ENCODE results near the gene SETX. TPM values are rescaled to one million over a fixed set of nuclear protein-coding genes. Genes with fewer than 3 reads are reported as not detected.

Gene SETX
- total RNA-seq, 4 donors from 2014 or later = 49.7 to 106 (median 63.0) TPM

DNA sequence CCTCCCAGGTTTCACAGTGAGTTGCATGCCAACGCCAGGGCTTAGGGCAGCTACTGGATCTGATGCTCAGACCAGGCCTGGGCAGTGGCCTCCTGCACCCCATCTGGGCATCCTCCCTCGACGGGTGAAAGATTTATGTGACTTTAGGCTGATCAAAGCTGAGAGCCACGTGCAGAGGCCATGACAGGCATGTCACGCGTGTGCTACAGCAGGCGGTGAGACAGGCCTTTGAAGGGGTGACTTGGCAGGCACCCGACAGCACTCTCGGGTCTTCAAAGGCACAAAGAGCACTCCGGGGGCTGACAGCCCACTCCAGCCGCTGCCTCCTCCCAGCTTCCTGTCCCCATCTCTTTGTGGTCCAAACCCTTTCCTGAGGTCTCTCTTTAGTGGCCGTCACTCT is 126.7 kb downstream of the SETX start:
- Histone ChIP-seq H3K27ac (no peak overlapping the region), H3K36me3 (no peaks in the 10 kb centered on the region), H3K4me1 (no peaks in the 10 kb centered on the region), H3K4me3 (no peak overlapping the region), H3K9me3 (no peaks in the 10 kb centered on the region), H3K27me3 (no peaks in the 10 kb centered on the region)
- DNase-seq = no peak
- TF ChIP-seq, protein P1, sequence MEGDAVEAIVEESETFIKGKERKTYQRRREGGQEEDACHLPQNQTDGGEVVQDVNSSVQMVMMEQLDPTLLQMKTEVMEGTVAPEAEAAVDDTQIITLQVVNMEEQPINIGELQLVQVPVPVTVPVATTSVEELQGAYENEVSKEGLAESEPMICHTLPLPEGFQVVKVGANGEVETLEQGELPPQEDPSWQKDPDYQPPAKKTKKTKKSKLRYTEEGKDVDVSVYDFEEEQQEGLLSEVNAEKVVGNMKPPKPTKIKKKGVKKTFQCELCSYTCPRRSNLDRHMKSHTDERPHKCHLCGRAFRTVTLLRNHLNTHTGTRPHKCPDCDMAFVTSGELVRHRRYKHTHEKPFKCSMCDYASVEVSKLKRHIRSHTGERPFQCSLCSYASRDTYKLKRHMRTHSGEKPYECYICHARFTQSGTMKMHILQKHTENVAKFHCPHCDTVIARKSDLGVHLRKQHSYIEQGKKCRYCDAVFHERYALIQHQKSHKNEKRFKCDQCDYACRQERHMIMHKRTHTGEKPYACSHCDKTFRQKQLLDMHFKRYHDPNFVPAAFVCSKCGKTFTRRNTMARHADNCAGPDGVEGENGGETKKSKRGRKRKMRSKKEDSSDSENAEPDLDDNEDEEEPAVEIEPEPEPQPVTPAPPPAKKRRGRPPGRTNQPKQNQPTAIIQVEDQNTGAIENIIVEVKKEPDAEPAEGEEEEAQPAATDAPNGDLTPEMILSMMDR (IDR thresholded peaks at IDR 0.05) = no peak

DNA sequence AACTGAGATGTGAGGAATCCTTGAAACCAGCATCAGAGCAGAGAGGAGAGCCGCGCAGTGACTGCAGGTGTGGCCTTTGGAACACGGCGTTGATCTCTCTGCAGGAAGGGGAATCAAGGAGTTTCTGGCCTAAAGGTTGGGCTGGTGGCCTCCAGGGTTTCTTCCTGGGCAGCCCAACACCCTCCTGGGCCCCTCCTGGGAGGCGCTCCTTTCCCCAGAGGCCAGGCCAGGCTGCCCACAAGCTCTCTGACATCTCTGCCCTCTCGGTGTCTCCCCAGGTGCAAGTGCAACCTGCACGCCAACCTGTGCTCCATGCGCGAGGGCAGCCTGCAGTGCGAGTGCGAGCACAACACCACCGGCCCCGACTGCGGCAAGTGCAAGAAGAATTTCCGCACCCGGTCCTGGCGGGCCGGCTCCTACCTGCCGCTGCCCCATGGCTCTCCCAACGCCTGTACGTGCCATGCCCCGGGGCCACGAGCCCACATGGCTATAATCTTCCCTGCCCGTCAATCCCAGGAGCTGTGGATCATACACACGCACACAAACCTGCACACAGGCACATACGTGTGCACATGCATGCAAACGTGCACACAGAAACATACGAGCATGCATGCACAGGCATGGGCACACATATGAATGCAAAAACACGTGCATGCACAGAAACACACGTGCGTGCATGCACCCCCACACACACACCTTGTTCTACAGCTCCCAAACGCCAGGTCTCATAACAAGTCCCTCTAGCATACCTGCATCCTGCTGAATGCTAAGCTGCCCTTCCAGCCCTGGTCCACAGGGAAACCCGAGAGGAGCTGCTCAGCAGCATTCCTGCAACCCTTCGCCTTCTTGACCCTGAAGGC is 128.0 kb downstream of the SETX start:
- H3K4me1 ChIP-seq = no peaks in the 10 kb centered on the region
- H3K27ac ChIP-seq = no peak overlapping the region
- H3K36me3 ChIP-seq = no peaks in the 10 kb centered on the region
- TF ChIP-seq, protein P1 (IDR thresholded peaks at IDR 0.05) = no peak
- TF ChIP-seq POLR2A (IDR thresholded peaks at IDR 0.05) = no peak
- H3K9me3 ChIP-seq = no peaks in the 10 kb centered on the region
- DNase-seq = no peak
- H3K27me3 ChIP-seq = no peaks in the 10 kb centered on the region
- no peak overlapping the region for H3K4me3 ChIP-seq

DNA sequence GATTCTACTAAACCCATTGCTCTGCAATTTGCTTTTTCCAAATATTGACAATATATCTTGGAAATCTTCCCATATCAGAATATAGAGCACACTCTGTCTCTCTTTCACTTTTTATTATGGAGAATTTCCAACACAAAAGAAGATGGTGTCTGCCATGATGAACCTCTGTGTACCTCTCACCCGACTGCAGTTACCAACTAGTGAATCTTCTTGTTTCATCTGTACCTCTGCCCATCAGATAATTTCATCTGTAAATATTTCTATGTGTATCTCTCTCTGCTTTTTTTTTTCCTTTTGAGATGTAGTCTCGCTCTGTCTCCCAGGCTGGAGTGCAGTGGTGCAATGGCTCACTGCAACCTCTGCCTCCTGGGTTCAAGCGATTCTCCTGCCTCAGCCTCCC is 130.1 kb downstream of the SETX start:
- no peak for TF ChIP-seq POLR2A (IDR thresholded peaks at IDR 0.05)
- TF ChIP-seq, protein P1 (IDR thresholded peaks at IDR 0.05) = no peak
- H3K27me3 ChIP-seq = no peaks in the 10 kb centered on the region
- DNase-seq = no peak

DNA sequence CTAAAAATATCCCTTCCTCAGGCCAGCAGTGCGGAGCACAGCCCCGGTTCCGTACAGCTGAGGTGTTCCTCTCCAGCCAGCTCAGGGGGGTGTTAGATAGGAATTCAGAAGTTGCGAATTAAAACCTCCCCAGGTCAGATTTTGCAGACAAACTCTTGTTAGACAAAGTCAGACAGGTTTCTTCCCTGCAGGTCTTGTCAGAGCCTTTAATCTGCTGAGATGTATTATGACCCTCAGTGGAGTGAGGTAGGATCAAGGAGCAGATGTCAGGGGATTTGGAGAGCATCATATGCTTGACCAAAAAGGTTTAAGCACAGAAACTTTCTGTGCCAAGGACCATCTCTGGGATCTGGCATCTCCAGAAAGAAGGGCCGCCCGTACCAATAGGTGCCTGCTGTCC is 132.8 kb downstream of the SETX start:
- H3K4me3 ChIP-seq = no peak overlapping the region
- H3K27me3 ChIP-seq = no peaks in the 10 kb centered on the region
- TF ChIP-seq, protein P1 (IDR thresholded peaks at IDR 0.05) = no peak
- TF ChIP-seq POLR2A (IDR thresholded peaks at IDR 0.05) = no peak

More for the DNA sequence above, 130.1 kb downstream of the SETX start:
- Histone ChIP-seq H3K4me3 (no peak overlapping the region), H3K4me1 (no peaks in the 10 kb centered on the region), H3K9me3 (no peaks in the 10 kb centered on the region), H3K36me3 (no peaks in the 10 kb centered on the region), H3K27ac (no peak overlapping the region)

DNA sequence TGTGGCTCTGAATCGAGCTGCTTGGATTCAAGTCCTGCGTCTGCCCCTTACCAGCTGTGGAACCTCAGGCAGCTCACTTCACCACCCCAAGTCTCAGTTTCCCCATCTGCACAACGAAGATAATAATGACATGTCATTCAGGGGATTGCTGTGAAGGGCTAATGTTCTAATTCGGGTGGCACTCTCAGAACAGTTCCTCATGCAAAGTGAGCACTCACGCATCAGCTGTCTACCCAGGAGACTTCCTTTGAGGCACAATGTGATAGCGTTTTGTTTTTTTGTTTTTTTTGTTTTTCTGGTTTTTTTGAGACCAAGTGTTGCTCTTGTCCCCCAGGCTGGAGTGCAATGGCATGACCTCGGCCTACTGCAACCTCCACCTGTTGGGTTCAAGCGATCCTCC is 136.6 kb downstream of the SETX start:
- H3K27ac ChIP-seq = no peak overlapping the region
- H3K4me3 ChIP-seq = no peak overlapping the region
- no peak for TF ChIP-seq POLR2A (IDR thresholded peaks at IDR 0.05)
- TF ChIP-seq, protein P1 (IDR thresholded peaks at IDR 0.05) = no peak
- no peaks in the 10 kb centered on the region for H3K27me3 ChIP-seq
- H3K4me1 ChIP-seq = no peaks in the 10 kb centered on the region
- DNase-seq = no peak
- H3K9me3 ChIP-seq = no peaks in the 10 kb centered on the region
- H3K36me3 ChIP-seq = no peaks in the 10 kb centered on the region

More for the DNA sequence above, 132.8 kb downstream of the SETX start:
- Histone ChIP-seq H3K36me3 (no peaks in the 10 kb centered on the region), H3K27ac (no peak overlapping the region), H3K9me3 (no peaks in the 10 kb centered on the region), H3K4me1 (no peaks in the 10 kb centered on the region)
- no peak for DNase-seq

All from Peyer's patch (tissue), 4 donors.